Astrocyte of the spinal cord (primary cell): ENCODE measurements around the gene IL10.

ENCODE experiments used
- DNase-seq: peaks from one replicate; pipeline ENCODE4 v3.0.0; 2011; ENCODE audit warnings: low read depth, low spot score
- H3K4me3 ChIP-seq: 2 replicates; pipeline ENCODE4 v1.5.1; 2011; ENCODE audit warnings: low read depth, mild to moderate bottlenecking, low read length, moderate library complexity
- CTCF ChIP-seq: IDR thresholded peaks from 2 replicates; pipeline ENCODE4 v1.5.1; 2012; ENCODE audit warnings: low read depth, mild to moderate bottlenecking, low read length, inconsistent platforms
- in situ Hi-C: cut with HindIII; loops from 2 replicates; pipeline ENCODE4 v1.10.0; 2017; ENCODE audit warnings: low sequenced_read_pairs

IL10 gene

GRCh38 chr1:206729050-206729449, 43.2 kb downstream of the IL10 start:
- TF ChIP-seq CTCF: no peak
- in situ Hi-C loops: loop anchor here (25.0 kb wide), 1 partner anchor 92 kb away; the partner anchor contains the start of gene DYRK3

GRCh38 chr1:206728697-206728987, 43.7 kb downstream of the IL10 start:
- no peak for TF ChIP-seq CTCF
- H3K4me3 ChIP-seq: no peak overlapping the region
- in situ Hi-C loops: loop anchor here (25.0 kb wide), 1 partner anchor 91 kb away; the partner anchor contains the start of gene DYRK3
- no peak for DNase-seq

More at GRCh38 chr1:206729050-206729449, 43.2 kb downstream of the IL10 start:
- H3K4me3 ChIP-seq: no peak overlapping the region
- no peak for DNase-seq

DNA sequence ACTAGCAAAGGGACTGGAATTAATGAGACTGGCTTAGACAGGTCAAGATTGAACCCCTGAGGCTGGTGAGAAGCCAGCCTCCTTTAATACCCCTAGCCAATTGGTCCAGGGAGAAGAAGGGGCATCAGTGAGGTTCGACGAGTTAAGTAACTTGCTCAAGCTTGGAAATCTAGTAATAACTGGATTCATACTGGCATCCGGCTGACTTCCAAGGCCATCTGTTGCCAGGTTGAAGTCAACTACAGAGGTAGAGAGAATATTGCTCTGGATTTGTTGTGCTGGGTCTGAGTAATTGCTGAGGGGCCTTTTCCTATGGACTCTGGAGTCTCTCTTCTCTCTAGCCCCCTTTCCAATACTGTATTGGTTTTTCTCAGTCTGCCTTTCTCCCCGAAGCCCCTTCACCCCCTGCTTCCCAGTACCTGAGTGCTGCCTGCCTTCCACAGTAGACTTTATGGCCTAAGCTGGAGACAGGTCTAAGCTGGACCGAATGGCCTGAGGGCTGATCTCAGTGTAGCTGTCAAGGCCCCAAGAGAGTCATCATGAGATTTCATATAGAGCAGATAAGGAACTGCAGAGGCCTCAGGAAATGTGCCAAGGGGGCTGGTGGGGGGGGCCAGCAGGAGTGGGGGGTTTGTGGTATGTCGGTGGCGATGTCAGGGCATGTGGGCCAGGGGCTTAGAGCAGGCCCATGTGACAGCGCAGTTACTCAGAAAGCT, 44.2 kb downstream of the IL10 start:
- H3K4me3 ChIP-seq: no peak overlapping the region
- no peak for TF ChIP-seq CTCF
- in situ Hi-C loops: loop anchor here (25.0 kb wide), 1 partner anchor 91 kb away; the partner anchor contains the start of gene DYRK3
- DNase-seq: no peak

DNA sequence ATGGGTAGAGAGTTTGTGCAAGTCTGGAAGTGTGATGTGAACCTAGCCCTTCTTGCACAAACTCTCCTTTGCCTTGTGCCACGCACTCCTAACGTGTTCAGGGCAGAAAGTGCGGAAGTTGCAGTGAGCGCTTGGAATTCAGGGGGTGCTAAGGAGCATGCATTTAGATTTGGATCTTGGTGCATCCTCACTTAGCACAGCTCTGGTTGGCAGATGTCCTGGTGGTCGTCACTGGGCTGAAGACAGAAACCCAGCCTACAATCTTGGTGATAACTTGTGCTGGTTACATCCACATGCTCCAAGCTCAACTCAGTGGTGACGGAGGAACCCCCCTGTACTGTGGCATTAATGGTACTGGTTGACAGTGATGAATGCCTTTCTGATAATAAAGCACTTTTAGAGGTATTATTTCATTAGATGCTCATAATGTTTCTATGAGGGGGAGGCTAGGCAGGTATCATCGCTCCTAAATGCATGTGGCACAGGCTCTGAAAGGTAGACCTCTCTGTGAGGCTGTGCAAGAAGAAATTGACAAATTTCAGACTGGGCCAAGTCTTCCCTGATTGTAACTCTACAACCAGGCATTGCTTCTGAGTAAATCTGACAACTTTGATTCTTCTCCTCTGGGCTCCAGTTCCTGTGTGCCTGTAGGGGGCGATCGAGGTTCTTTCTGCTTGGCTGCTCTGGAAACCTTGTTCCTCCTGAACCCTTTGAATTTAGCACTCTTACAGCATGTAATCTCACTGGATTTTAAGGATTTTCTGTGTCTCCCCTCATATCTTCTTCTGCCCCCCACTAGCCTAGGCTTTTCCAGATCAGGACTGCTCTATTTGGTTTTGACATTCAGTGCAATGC, 47.0 kb downstream of the IL10 start:
- peak; percentile 32 for DNase-seq

DNA sequence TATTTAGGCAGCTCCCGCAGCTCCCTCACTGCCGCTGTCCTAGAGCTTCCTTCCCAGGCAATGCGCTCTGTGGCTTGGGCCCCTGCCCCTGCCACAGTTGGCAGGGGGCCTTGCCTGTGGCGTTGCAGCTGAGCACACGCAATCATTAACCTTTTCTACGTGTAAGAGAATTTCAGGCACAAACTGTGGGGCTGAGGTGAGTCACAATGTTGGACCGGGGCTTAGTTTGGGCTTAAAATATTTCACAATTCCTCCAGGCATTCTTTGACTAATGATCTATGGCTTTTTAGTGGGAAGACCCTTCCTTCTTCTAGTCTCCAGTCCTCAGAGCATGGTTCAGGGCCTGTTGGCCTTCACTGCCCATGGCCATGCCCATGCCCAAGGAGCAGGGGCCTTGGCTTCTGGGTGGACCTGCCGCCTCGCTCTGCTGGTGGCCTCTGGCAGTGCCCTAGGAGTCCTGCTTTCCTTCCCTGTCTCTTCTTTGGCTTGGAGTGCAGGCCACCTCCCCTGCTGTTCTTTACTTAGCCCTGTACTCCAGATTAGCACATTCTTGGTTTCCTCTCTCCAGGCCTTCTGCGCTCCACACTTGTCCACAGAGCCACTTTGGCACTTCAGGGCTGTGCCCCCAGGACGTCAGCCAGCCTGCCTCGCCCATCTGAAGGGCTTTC, 48.4 kb downstream of the IL10 start:
- H3K4me3 ChIP-seq: no peak overlapping the region
- no peak for TF ChIP-seq CTCF
- in situ Hi-C loops: no loop called here
- DNase-seq: peak; percentile 87

More for the DNA sequence above, 47.0 kb downstream of the IL10 start:
- in situ Hi-C loops: loop anchor here (25.0 kb wide), 1 partner anchor 88 kb away; the partner anchor contains the start of gene DYRK3
- peak; percentile 85 for TF ChIP-seq CTCF
- no peak overlapping the region for H3K4me3 ChIP-seq

GRCh38 chr1:206723462-206723804, 48.9 kb downstream of the IL10 start:
- no peak for TF ChIP-seq CTCF
- H3K4me3 ChIP-seq: no peak overlapping the region
- DNase-seq: no peak
- in situ Hi-C loops: no loop called here
